ENCODE data around the gene BRD3OS. TPM values are rescaled to one million over a fixed set of nuclear protein-coding genes. Genes with fewer than 3 reads are reported as not detected.
A peak's percentile ranks its signal among the peaks of the same experiment; 100 is the strongest.

Gene BRD3OS
- total and polyA plus RNA-seq, 2 of the 13 experiments (the other 11 are each of a cell fraction or from before 2014, with no cell fraction given), result 4.9 to 5.7 TPM

DNA sequence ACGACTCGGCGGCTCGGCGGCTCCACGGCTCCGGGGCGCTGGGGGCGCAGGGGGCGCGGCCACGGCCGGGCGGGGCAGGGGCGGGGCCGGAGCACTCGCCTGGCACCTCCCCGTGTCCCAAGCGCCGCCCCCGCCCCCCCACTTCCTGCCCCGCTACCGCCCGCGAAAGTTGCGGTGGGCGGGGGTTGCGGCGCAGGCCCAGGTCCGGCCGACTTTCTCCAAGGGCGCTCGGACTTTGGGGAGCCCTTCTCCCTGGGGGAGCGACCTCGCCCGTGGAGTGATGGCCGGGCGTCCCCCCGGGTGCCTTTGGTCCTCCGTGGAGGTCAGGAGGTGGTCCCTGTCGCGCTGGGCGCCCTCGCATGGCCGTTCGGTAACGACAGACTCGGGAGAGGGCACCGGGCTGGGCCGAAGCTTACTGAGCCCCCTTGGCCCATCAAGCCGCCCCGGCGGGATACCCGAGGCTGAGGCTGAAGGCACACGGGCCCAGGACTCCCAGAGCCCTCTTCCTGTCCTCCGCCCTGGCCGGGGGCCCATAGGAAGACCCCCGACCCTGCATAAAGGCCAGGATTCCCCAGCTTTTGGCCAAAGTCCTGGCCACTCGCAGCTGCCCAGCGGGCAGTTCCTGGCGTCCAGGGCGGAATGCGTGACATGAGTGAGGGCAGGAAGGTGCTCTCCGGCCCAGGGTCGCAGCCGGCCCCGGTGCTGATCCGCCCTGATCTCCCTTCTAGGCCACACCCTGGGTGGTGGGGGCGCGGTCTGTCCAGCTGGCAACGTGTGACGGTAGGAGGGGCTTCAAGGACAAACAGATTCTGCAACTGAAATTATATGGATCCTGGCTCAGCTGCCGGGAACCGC lies 32.3 kb upstream of the BRD3OS start (continued):
- TF ChIP-seq, protein P1, sequence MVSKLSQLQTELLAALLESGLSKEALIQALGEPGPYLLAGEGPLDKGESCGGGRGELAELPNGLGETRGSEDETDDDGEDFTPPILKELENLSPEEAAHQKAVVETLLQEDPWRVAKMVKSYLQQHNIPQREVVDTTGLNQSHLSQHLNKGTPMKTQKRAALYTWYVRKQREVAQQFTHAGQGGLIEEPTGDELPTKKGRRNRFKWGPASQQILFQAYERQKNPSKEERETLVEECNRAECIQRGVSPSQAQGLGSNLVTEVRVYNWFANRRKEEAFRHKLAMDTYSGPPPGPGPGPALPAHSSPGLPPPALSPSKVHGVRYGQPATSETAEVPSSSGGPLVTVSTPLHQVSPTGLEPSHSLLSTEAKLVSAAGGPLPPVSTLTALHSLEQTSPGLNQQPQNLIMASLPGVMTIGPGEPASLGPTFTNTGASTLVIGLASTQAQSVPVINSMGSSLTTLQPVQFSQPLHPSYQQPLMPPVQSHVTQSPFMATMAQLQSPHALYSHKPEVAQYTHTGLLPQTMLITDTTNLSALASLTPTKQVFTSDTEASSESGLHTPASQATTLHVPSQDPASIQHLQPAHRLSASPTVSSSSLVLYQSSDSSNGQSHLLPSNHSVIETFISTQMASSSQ (IDR thresholded peaks at IDR 0.05; ENCODE audit: low read depth), result no peak
- TF ChIP-seq, protein P1 (CRISPR knock-in tag; IDR thresholded peaks at IDR 0.05; ENCODE audit: borderline replicate concordance), result no peak
- TF ChIP-seq U2AF1 (optimal IDR thresholded peaks at IDR 0.05; ENCODE audit: low read depth, low read length) (no peak), SRY (CRISPR knock-in tag; IDR thresholded peaks at IDR 0.05) (peak; percentile 67; the same call in 1 of the 2 replicates), PHF8 (CRISPR knock-in tag; IDR thresholded peaks at IDR 0.05) (peak; percentile 81), AGO1 (IDR thresholded peaks at IDR 0.05; ENCODE audit: low read depth, low read length, poor library complexity, severe bottlenecking) (peak; percentile 87), ZNF317 (CRISPR knock-in tag; IDR thresholded peaks at IDR 0.05) (peak; percentile 79), PHF5A (CRISPR knock-in tag; IDR thresholded peaks at IDR 0.05; ENCODE audit: low read depth, unreplicated experiment) (peak; percentile 39), GPBP1L1 (CRISPR knock-in tag; IDR thresholded peaks at IDR 0.05) (no peak), ZNF292 (CRISPR knock-in tag; IDR thresholded peaks at IDR 0.05; ENCODE audit: borderline replicate concordance, low read depth) (no peak), RBM22 (optimal IDR thresholded peaks at IDR 0.05; ENCODE audit: low read length) (no peak), PITX1 (CRISPR knock-in tag; IDR thresholded peaks at IDR 0.05) (peak; percentile 11; the same call in 1 of the 2 replicates), ZNF629 (CRISPR knock-in tag; conservative IDR thresholded peaks at IDR 0.05) (no peak), LRRFIP1 (CRISPR knock-in tag; conservative IDR thresholded peaks at IDR 0.05) (no peak), ZNF232 (CRISPR knock-in tag; IDR thresholded peaks at IDR 0.05; ENCODE audit: borderline replicate concordance) (no peak; the same call in 1 of the 2 replicates)
- TF ChIP-seq, protein P2, sequence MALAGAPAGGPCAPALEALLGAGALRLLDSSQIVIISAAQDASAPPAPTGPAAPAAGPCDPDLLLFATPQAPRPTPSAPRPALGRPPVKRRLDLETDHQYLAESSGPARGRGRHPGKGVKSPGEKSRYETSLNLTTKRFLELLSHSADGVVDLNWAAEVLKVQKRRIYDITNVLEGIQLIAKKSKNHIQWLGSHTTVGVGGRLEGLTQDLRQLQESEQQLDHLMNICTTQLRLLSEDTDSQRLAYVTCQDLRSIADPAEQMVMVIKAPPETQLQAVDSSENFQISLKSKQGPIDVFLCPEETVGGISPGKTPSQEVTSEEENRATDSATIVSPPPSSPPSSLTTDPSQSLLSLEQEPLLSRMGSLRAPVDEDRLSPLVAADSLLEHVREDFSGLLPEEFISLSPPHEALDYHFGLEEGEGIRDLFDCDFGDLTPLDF (CRISPR knock-in tag; IDR thresholded peaks at IDR 0.05), result no peak
- TF ChIP-seq, protein P3, sequence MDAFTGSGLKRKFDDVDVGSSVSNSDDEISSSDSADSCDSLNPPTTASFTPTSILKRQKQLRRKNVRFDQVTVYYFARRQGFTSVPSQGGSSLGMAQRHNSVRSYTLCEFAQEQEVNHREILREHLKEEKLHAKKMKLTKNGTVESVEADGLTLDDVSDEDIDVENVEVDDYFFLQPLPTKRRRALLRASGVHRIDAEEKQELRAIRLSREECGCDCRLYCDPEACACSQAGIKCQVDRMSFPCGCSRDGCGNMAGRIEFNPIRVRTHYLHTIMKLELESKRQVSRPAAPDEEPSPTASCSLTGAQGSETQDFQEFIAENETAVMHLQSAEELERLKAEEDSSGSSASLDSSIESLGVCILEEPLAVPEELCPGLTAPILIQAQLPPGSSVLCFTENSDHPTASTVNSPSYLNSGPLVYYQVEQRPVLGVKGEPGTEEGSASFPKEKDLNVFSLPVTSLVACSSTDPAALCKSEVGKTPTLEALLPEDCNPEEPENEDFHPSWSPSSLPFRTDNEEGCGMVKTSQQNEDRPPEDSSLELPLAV (CRISPR knock-in tag; conservative IDR thresholded peaks at IDR 0.05; ENCODE audit: low read depth), result no peak
